ENCODE data around the gene BTF3.

BTF3 gene

DNA sequence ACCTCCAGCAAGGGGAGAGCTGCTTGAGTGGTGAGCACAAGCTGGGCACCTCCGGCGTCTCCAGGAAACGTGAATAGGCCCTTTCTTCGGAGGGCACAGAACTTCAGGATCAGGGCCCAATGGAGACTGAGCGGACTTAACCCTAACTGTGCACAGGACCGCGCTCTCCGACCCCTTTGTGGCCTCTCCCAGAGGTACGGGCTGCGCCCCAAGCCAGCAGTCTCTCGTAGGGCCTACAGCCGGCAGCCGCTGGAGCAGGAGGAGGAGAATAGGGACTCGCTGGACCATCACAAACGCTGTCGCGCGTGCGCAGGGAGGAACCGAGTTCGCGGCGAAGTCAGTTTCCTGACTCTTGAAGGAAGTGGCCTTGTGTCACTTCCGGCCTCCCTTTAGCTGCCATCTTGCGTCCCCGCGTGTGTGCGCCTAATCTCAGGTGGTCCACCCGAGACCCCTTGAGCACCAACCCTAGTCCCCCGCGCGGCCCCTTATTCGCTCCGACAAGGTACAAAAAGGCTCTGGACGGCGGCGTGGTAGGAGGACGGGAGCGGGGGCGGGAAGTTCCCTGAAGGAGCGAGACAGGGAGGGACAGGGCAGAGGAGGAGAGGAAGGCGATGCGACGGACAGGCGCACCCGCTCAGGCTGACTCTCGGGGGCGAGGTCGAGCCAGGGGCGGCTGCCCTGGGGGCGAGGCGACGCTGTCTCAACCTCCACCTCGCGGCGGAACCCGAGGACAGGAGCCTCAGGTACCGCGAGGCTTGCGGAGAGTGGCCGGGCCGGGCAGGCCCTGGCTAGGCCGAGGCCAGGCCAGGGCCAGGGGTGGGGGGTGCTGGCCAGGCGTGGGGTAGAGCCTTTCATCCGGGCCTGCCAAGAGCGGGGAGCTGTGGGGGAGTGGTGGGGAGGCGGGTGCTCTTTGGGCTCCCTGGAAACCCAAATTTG, at the start of gene BTF3:
Gene BTF3 (plus strand): TSS at position 386 of the 936 bp plus-strand sequence. CDS start 226 bp downstream, at position 612.
- peaks cover 53% of the 10 kb centered on the region for H3K79me2 ChIP-seq (ENCODE audit: low read length)
- no peaks in the 10 kb centered on the region for H3K9me2 ChIP-seq (replicated peaks; ENCODE audit: insufficient read depth, low read length)
- TF ChIP-seq EZH2 (optimal IDR thresholded peaks at IDR 0.05; ENCODE audit: low read depth, low read length) = no peak
- no peak for TF ChIP-seq CTCF (IDR thresholded peaks at IDR 0.05; ENCODE audit: low read length)
- no peak for TF ChIP-seq EZH2phosphoT487 (IDR thresholded peaks at IDR 0.05; ENCODE audit: low read length)
- peak within 1 kb of the TSS; percentile 91 for H3K4me2 ChIP-seq (ENCODE audit: low read depth, low read length)
- H3K9me3 ChIP-seq (replicated peaks; ENCODE audit: insufficient read depth, low read length) = no peaks in the 10 kb centered on the region
- peak within 1 kb of the TSS; percentile 98 for H3K9ac ChIP-seq (ENCODE audit: low read length)
- peaks cover 17% of the 10 kb centered on the region; the same call in 1 of the 2 replicates for H3K36me3 ChIP-seq (replicated peaks; ENCODE audit: insufficient read depth, low read length)
- H3K4me3 ChIP-seq (ENCODE audit: low read length) = peak within 1 kb of the TSS; percentile 97
- no peaks in the 10 kb centered on the region; the same call in 1 of the 2 replicates for H3F3A ChIP-seq (ENCODE audit: insufficient read depth, low read length)
- H4K20me1 ChIP-seq (ENCODE audit: insufficient read depth, low read length) = peaks cover 19% of the 10 kb centered on the region
- no peaks in the 10 kb centered on the region for H3K27me3 ChIP-seq (replicated peaks; ENCODE audit: insufficient read depth, low read length)
- H3K27ac ChIP-seq (ENCODE audit: low read length) = peak within 1 kb of the TSS; percentile 74
- DNase-seq = peak; percentile 99
- peak within 1 kb of the TSS; percentile 91 for H2AFZ ChIP-seq (ENCODE audit: low read length)
- H3K4me1 ChIP-seq (ENCODE audit: low read length) = peaks cover 17% of the 10 kb centered on the region

GRCh38 chr5:73448463-73449136, 49.6 kb upstream of the BTF3 start, which contains the start of gene FOXD1:
FOXD1 (minus strand) TSS chr5:73448777; CDS start chr5:73448362, 415 bp downstream.
- Histone ChIP-seq H3K27me3 (replicated peaks; ENCODE audit: insufficient read depth, low read length) (peaks cover 57% of the 10 kb centered on the region), H3K4me2 (ENCODE audit: low read depth, low read length) (peak within 1 kb of the TSS; percentile 90), H3K79me2 (ENCODE audit: low read length) (peaks cover 8% of the 10 kb centered on the region; the same call in 1 of the 2 replicates)

More at GRCh38 chr5:73448463-73449136, 49.6 kb upstream of the BTF3 start, which contains the start of gene FOXD1:
- Histone ChIP-seq H3F3A (ENCODE audit: insufficient read depth, low read length) (peaks cover 8% of the 10 kb centered on the region; the same call in 1 of the 2 replicates), H3K36me3 (replicated peaks; ENCODE audit: insufficient read depth, low read length) (no peaks in the 10 kb centered on the region), H3K27ac (ENCODE audit: low read length) (peak within 1 kb of the TSS; percentile 65; the same call in 1 of the 2 replicates), H2AFZ (ENCODE audit: low read length) (peak within 1 kb of the TSS; percentile 72), H3K4me1 (ENCODE audit: low read length) (0 out of 2 replicates have a peak, but pooled peaks cover 3% of the 10 kb centered on the region), H3K9ac (ENCODE audit: low read length) (peak within 1 kb of the TSS; percentile 64), H4K20me1 (ENCODE audit: insufficient read depth, low read length) (no peaks in the 10 kb centered on the region), H3K9me3 (replicated peaks; ENCODE audit: insufficient read depth, low read length) (no peaks in the 10 kb centered on the region), H3K4me3 (ENCODE audit: low read length) (peak within 1 kb of the TSS; percentile 66), H3K9me2 (replicated peaks; ENCODE audit: insufficient read depth, low read length) (no peaks in the 10 kb centered on the region)
- TF ChIP-seq CTCF (IDR thresholded peaks at IDR 0.05; ENCODE audit: low read length) (no peak), EZH2 (optimal IDR thresholded peaks at IDR 0.05; ENCODE audit: low read depth, low read length) (no peak), EZH2phosphoT487 (IDR thresholded peaks at IDR 0.05; ENCODE audit: low read length) (no peak)
- DNase-seq = peak; percentile 80
